Activated T-helper 17 cell treated with anti-CD3 and anti-CD28 coated beads, Interleukin-2, amount 50 U/mL, for 72 hours (primary cell): Measurements from ENCODE around the gene SLX9. TPM values are rescaled to one million over a fixed set of nuclear protein-coding genes. Genes with fewer than 3 reads are reported as not detected.
A peak's percentile ranks its signal among the peaks of the same experiment; 100 is the strongest.

ENCODE experiments used
- ATAC-seq: fragments of 150-1000 bp; cut with Tn5 transposase; replicated peaks from 2 replicates; pipeline ENCODE4 v1.10.0; 2021; ENCODE audit warnings: mild to moderate bottlenecking, moderate library complexity
- H3K27ac Mint-ChIP-seq: one replicate; pipeline ENCODE4 v1.8.0; 2022; ENCODE audit warnings: mixed read lengths
- H3K27me3 Mint-ChIP-seq: one replicate; pipeline ENCODE4 v1.8.0; 2022; ENCODE audit warnings: mixed read lengths
- H3K36me3 Mint-ChIP-seq: one replicate; pipeline ENCODE4 v1.8.0; 2022; ENCODE audit warnings: low read depth, mild to moderate bottlenecking, mixed read lengths
- H3K4me1 Mint-ChIP-seq: one replicate; pipeline ENCODE4 v1.8.0; 2022; ENCODE audit warnings: mixed read lengths
- H3K4me3 Mint-ChIP-seq: one replicate; pipeline ENCODE4 v1.8.0; 2022; ENCODE audit warnings: mild to moderate bottlenecking, mixed read lengths
- H3K9me3 Mint-ChIP-seq: one replicate; pipeline ENCODE4 v1.8.0; 2022; ENCODE audit warnings: mixed read lengths
- total RNA-seq, 2 donors: library from RNA; stranded (reverse); gene quantifications; one replicate each; pipeline ENCODE4 v1.2.3, GENCODE V29; 2022

SLX9 gene
- total RNA-seq, 2 donors from 2014 or later, result 28.6 to 56.7 TPM

- Mint-ChIP-seq H3K4me1 (no peaks in the 10 kb centered on the region), H3K27ac (no peak overlapping the region), H3K4me3 (no peak overlapping the region), H3K9me3 (no peaks in the 10 kb centered on the region), H3K36me3 (no peaks in the 10 kb centered on the region), H3K27me3 (no peaks in the 10 kb centered on the region)
- no peak for ATAC-seq
Measured at GRCh38 chr21:44999972-45000636, 60.3 kb downstream of the SLX9 start.

GRCh38 chr21:45000637-45001133 is 60.9 kb downstream of the SLX9 start:
- no peak overlapping the region for H3K27ac Mint-ChIP-seq
- H3K9me3 Mint-ChIP-seq, result no peaks in the 10 kb centered on the region
- no peaks in the 10 kb centered on the region for H3K27me3 Mint-ChIP-seq
- no peaks in the 10 kb centered on the region for H3K36me3 Mint-ChIP-seq
- no peak for ATAC-seq
- no peak overlapping the region for H3K4me3 Mint-ChIP-seq
- H3K4me1 Mint-ChIP-seq, result no peaks in the 10 kb centered on the region

GRCh38 chr21:45001134-45002095 is 61.6 kb downstream of the SLX9 start:
- H3K27me3 Mint-ChIP-seq, result peaks cover under 1% of the 10 kb centered on the region
- no peaks in the 10 kb centered on the region for H3K4me1 Mint-ChIP-seq
- no peak for ATAC-seq
- no peak overlapping the region for H3K4me3 Mint-ChIP-seq
- H3K9me3 Mint-ChIP-seq, result no peaks in the 10 kb centered on the region
- no peaks in the 10 kb centered on the region for H3K36me3 Mint-ChIP-seq
- no peak overlapping the region for H3K27ac Mint-ChIP-seq

GRCh38 chr21:45002381-45003204 is 62.8 kb downstream of the SLX9 start:
- ATAC-seq, result no peak
- H3K9me3 Mint-ChIP-seq, result no peaks in the 10 kb centered on the region
- peaks cover 5% of the 10 kb centered on the region for H3K27me3 Mint-ChIP-seq
- no peaks in the 10 kb centered on the region for H3K36me3 Mint-ChIP-seq
- H3K4me1 Mint-ChIP-seq, result no peaks in the 10 kb centered on the region
- no peak overlapping the region for H3K27ac Mint-ChIP-seq
- H3K4me3 Mint-ChIP-seq, result no peak overlapping the region

- Mint-ChIP-seq H3K4me1 (no peaks in the 10 kb centered on the region), H3K4me3 (no peak overlapping the region), H3K9me3 (no peaks in the 10 kb centered on the region), H3K27ac (no peak overlapping the region), H3K27me3 (peaks cover 9% of the 10 kb centered on the region), H3K36me3 (no peaks in the 10 kb centered on the region)
- no peak for ATAC-seq
Measured at GRCh38 chr21:45003331-45004058, 63.7 kb downstream of the SLX9 start.

GRCh38 chr21:45004059-45004422 is 64.2 kb downstream of the SLX9 start:
- no peak overlapping the region for H3K27ac Mint-ChIP-seq
- H3K36me3 Mint-ChIP-seq, result no peaks in the 10 kb centered on the region
- H3K4me1 Mint-ChIP-seq, result no peaks in the 10 kb centered on the region
- H3K9me3 Mint-ChIP-seq, result no peaks in the 10 kb centered on the region
- peaks cover 14% of the 10 kb centered on the region for H3K27me3 Mint-ChIP-seq
- H3K4me3 Mint-ChIP-seq, result no peak overlapping the region
- no peak for ATAC-seq

GRCh38 chr21:45004481-45005247 is 64.8 kb downstream of the SLX9 start:
- H3K36me3 Mint-ChIP-seq, result no peaks in the 10 kb centered on the region
- H3K27me3 Mint-ChIP-seq, result peaks cover 15% of the 10 kb centered on the region
- H3K27ac Mint-ChIP-seq, result no peak overlapping the region
- no peak overlapping the region for H3K4me3 Mint-ChIP-seq
- H3K4me1 Mint-ChIP-seq, result no peaks in the 10 kb centered on the region
- no peaks in the 10 kb centered on the region for H3K9me3 Mint-ChIP-seq
- peak; percentile 47 for ATAC-seq

GRCh38 chr21:45006536-45007095 is 66.8 kb downstream of the SLX9 start:
- Mint-ChIP-seq H3K4me1 (no peaks in the 10 kb centered on the region), H3K9me3 (no peaks in the 10 kb centered on the region), H3K4me3 (no peak overlapping the region), H3K27me3 (peaks cover 22% of the 10 kb centered on the region), H3K27ac (no peak overlapping the region), H3K36me3 (no peaks in the 10 kb centered on the region)
- ATAC-seq, result no peak

- H3K27me3 Mint-ChIP-seq, result peaks cover 29% of the 10 kb centered on the region
- no peak overlapping the region for H3K4me3 Mint-ChIP-seq
- ATAC-seq, result no peak
- H3K27ac Mint-ChIP-seq, result no peak overlapping the region
- no peaks in the 10 kb centered on the region for H3K4me1 Mint-ChIP-seq
- no peaks in the 10 kb centered on the region for H3K36me3 Mint-ChIP-seq
- H3K9me3 Mint-ChIP-seq, result no peaks in the 10 kb centered on the region
Measured at GRCh38 chr21:45009616-45010015, 69.8 kb downstream of the SLX9 start.

- Mint-ChIP-seq H3K4me1 (no peaks in the 10 kb centered on the region), H3K9me3 (no peaks in the 10 kb centered on the region), H3K36me3 (no peaks in the 10 kb centered on the region), H3K4me3 (no peak overlapping the region), H3K27me3 (peaks cover 32% of the 10 kb centered on the region), H3K27ac (no peak overlapping the region)
- ATAC-seq, result no peak
Measured at GRCh38 chr21:45010096-45010495, 70.3 kb downstream of the SLX9 start.

- Mint-ChIP-seq H3K27me3 (peaks cover 37% of the 10 kb centered on the region), H3K9me3 (no peaks in the 10 kb centered on the region), H3K4me1 (no peaks in the 10 kb centered on the region), H3K4me3 (no peak overlapping the region), H3K27ac (no peak overlapping the region), H3K36me3 (no peaks in the 10 kb centered on the region)
- no peak for ATAC-seq
Measured at GRCh38 chr21:45010860-45011259, 71.0 kb downstream of the SLX9 start.

- no peaks in the 10 kb centered on the region for H3K4me1 Mint-ChIP-seq
- H3K27me3 Mint-ChIP-seq, result peaks cover 40% of the 10 kb centered on the region
- no peak overlapping the region for H3K4me3 Mint-ChIP-seq
- no peak for ATAC-seq
- no peak overlapping the region for H3K27ac Mint-ChIP-seq
- no peaks in the 10 kb centered on the region for H3K36me3 Mint-ChIP-seq
- H3K9me3 Mint-ChIP-seq, result no peaks in the 10 kb centered on the region
Measured at GRCh38 chr21:45011426-45011825, 71.6 kb downstream of the SLX9 start.
